Panc1 (cell line): ENCODE measurements around the gene BCL2L2. TPM values are rescaled to one million over a fixed set of nuclear protein-coding genes. Genes with fewer than 3 reads are reported as not detected.
"Not testable (repeated sequence)": the region's sequence is repeated elsewhere in the genome, so short reads cannot be mapped to it uniquely, and the experiment has no call there.

Source experiments
- ATAC-seq: fragments of 200-7000 bp; cut with Tn5 transposase; 2 replicates; pipeline ENCODE4 v1.9.1; 2020; ENCODE audit warnings: mild to moderate bottlenecking, moderate library complexity
- BruUV-seq: library from RNA; stranded (reverse); fragments of 400-500 nt; replicated peaks from 2 replicates; lab custom pipeline; 2021; lab: Mats Ljungman, UMichigan
- CTCF ChIA-PET: fragments of 300-600 bp; sonication (Branson Sonifier 250); formaldehyde crosslinking; loops from one replicate; lab custom pipeline; 2022; ENCODE audit warnings: antibody characterized with exemption; lab: Charles Lee
- POLR2A ChIA-PET: fragments of 300-600 bp; sonication (Branson Sonifier 250); formaldehyde crosslinking; loops from one replicate; lab custom pipeline; 2022; ENCODE audit warnings: antibody characterized with exemption; lab: Charles Lee
- DNase-seq: peaks from one replicate; pipeline ENCODE4 v3.0.0-alpha.2; 2010; ENCODE audit warnings: low read depth, low spot score
- H3K27ac ChIP-seq: 2 replicates; pipeline ENCODE4 v1.5.1; 2011; ENCODE audit warnings: mild to moderate bottlenecking, low read length, inconsistent platforms
- H3K27me3 ChIP-seq: fragments of 200-500 bp; sonication (Bioruptor generic); 2 replicates; pipeline ENCODE4 v1.6.0; 2014; ENCODE audit warnings: low read length, inconsistent platforms; ENCODE audit not compliant: control insufficient read depth, insufficient read depth
- H3K36me3 ChIP-seq: fragments of 200-500 bp; sonication (Bioruptor generic); 2 replicates; pipeline ENCODE4 v1.5.1; 2014; ENCODE audit warnings: inconsistent platforms, mild to moderate bottlenecking, low read length, moderate library complexity; ENCODE audit not compliant: control insufficient read depth, insufficient read depth
- H3K4me1 ChIP-seq: 2 replicates; pipeline ENCODE4 v1.5.1; 2011; ENCODE audit warnings: inconsistent platforms, mild to moderate bottlenecking, low read length, moderate library complexity; ENCODE audit not compliant: control insufficient read depth, insufficient read depth
- H3K4me3 ChIP-seq, 2 experiments: 2 replicates each; pipeline ENCODE4 v1.5.1; 2011 to 2012; ENCODE audit warnings: low read depth in 2 of 2, low read length in 2 of 2, mild to moderate bottlenecking in 2 of 2, inconsistent platforms in 1 of 2, moderate library complexity in 1 of 2
- H3K9me3 ChIP-seq: fragments of 200-500 bp; sonication (Bioruptor generic); 2 replicates; pipeline ENCODE4 v1.5.1; 2014; ENCODE audit warnings: low read depth, mild to moderate bottlenecking, inconsistent platforms, low read length, moderate library complexity; ENCODE audit not compliant: control insufficient read depth, insufficient read depth
- CTCF ChIP-seq: fragments of 450-650 bp; IDR thresholded peaks from 2 replicates; pipeline ENCODE4 v1.5.1; 2017; ENCODE audit warnings: mild to moderate bottlenecking
- POLR2AphosphoS5 ChIP-seq: IDR thresholded peaks from 2 replicates; pipeline ENCODE4 v1.6.1; 2012; ENCODE audit warnings: mild to moderate bottlenecking, low read depth, low read length, moderate library complexity
- REST ChIP-seq, 2 experiments: IDR thresholded peaks; 2 replicates each; pipeline ENCODE4 v1.6.1; 2011 to 2012; ENCODE audit warnings: low read depth in 2 of 2, control low read depth in 1 of 2, low read length in 1 of 2, mild to moderate bottlenecking in 1 of 2, moderate library complexity in 1 of 2; ENCODE audit not compliant: insufficient read depth in 1 of 2
- SIN3A ChIP-seq: IDR thresholded peaks from 2 replicates; pipeline ENCODE4 v1.6.1; 2012; ENCODE audit warnings: low read depth, mild to moderate bottlenecking, low read length, moderate library complexity, borderline replicate concordance; ENCODE audit not compliant: insufficient read depth
- TCF7L2 ChIP-seq: IDR thresholded peaks from 2 replicates; pipeline ENCODE4 v1.6.1; 2011; ENCODE audit warnings: mild to moderate bottlenecking, low read depth, low read length, inconsistent platforms
- in situ Hi-C: cut with HindIII; loops from 2 replicates; pipeline ENCODE4 v1.10.0; 2016; ENCODE audit warnings: low sequenced_read_pairs, low pct_unique_long_range_greater_than_20kb
- intact Hi-C: fragments of 100-400 bp; cut with micrococcal nuclease; formaldehyde crosslinking; loops from one replicate; pipeline ENCODE4 v1.10.0; 2022; ENCODE audit not compliant: unreplicated experiment
- total RNA-seq: library from RNA; stranded (reverse); gene quantifications from one replicate; pipeline ENCODE4 v1.2.1, GENCODE V29; 2021; ENCODE audit not compliant: unreplicated experiment

Gene BCL2L2
- total RNA-seq, 1 experiment from 2014 or later: 18.9 TPM

- Histone ChIP-seq H3K36me3 (no peaks in the 10 kb centered on the region), H3K27ac (no peak overlapping the region), H3K27me3 (no peaks in the 10 kb centered on the region), H3K4me3 (no peak overlapping the region), H3K9me3 (no peaks in the 10 kb centered on the region), H3K4me1 (no peaks in the 10 kb centered on the region)
- ChIA-PET POLR2A (no interaction called here), CTCF (no interaction called here)
- TF ChIP-seq TCF7L2: no peak
- no peak for TF ChIP-seq SIN3A
- TF ChIP-seq CTCF: no peak
- no peak for TF ChIP-seq REST (IDR thresholded peaks at IDR 0.05; ENCODE audit: insufficient read depth in 1 of 2, low read depth in 2 of 2, low read length in 1 of 2)
- TF ChIP-seq POLR2AphosphoS5: no peak
- no TSS peak for BruUV-seq
- ATAC-seq: no peak
- intact Hi-C loops (no loop called here), in situ Hi-C loops (no loop called here)
- no peak for DNase-seq
These were observed 31.2 kb upstream of the BCL2L2 start for GRCh38 chr14:23275412-23275811.

- CTCF ChIA-PET: interaction anchor here (0.6 kb wide), 1 partner anchor 100 kb away, joined by 8 read pairs; no protein-coding TSS in a partner anchor
- no peaks in the 10 kb centered on the region for H3K36me3 ChIP-seq
- H3K4me1 ChIP-seq: no peaks in the 10 kb centered on the region
- H3K4me3 ChIP-seq: no peak overlapping the region
- in situ Hi-C loops (no loop called here), intact Hi-C loops (no loop called here)
- no peaks in the 10 kb centered on the region for H3K9me3 ChIP-seq
- ATAC-seq: no peak
- no peak overlapping the region for H3K27ac ChIP-seq
- no TSS peak for BruUV-seq
- POLR2A ChIA-PET: no interaction called here
- DNase-seq: no peak
- no peaks in the 10 kb centered on the region for H3K27me3 ChIP-seq
- TF ChIP-seq CTCF (no peak), POLR2AphosphoS5 (no peak), TCF7L2 (no peak), REST (IDR thresholded peaks at IDR 0.05; ENCODE audit: insufficient read depth in 1 of 2, low read depth in 2 of 2, low read length in 1 of 2) (no peak), SIN3A (no peak)
These were observed 29.4 kb upstream of the BCL2L2 start for GRCh38 chr14:23277189-23277588.

GRCh38 chr14:23277928-23278327 lies 28.7 kb upstream of the BCL2L2 start:
- H3K9me3 ChIP-seq, ATAC-seq, H3K4me1 ChIP-seq, POLR2A ChIA-PET, BruUV-seq, DNase-seq, in situ Hi-C loops, H3K36me3 ChIP-seq, H3K4me3 ChIP-seq, H3K27ac ChIP-seq, intact Hi-C loops, H3K27me3 ChIP-seq: not testable (repeated sequence)
- CTCF ChIA-PET: interaction anchor here (0.6 kb wide), 1 partner anchor 100 kb away, joined by 8 read pairs; no protein-coding TSS in a partner anchor
